ENCODE results near the gene PLAC8L1.

Gene PLAC8L1

GRCh38 chr5:146078566-146078965 is 26.8 kb downstream of the PLAC8L1 start:
- DNase-seq = no peak

GRCh38 chr5:146076455-146076854 is 28.9 kb downstream of the PLAC8L1 start:
- DNase-seq = no peak

GRCh38 chr5:146076028-146076427 is 29.3 kb downstream of the PLAC8L1 start:
- DNase-seq = no peak

- no peak for DNase-seq
Observed at GRCh38 chr5:146073239-146073900, 32.0 kb downstream of the PLAC8L1 start.

- peak; percentile 50 for DNase-seq
Observed at GRCh38 chr5:146072595-146072994, 32.8 kb downstream of the PLAC8L1 start.

- DNase-seq = no peak
Observed at GRCh38 chr5:146071171-146071570, 34.2 kb downstream of the PLAC8L1 start.

GRCh38 chr5:146070746-146071145 is 34.6 kb downstream of the PLAC8L1 start:
- no peak for DNase-seq

GRCh38 chr5:146069780-146070099 is 35.6 kb downstream of the PLAC8L1 start:
- DNase-seq = no peak

GRCh38 chr5:146068977-146069779 is 36.2 kb downstream of the PLAC8L1 start:
- DNase-seq = no peak

GRCh38 chr5:146068206-146068605 is 37.2 kb downstream of the PLAC8L1 start:
- DNase-seq = no peak

GRCh38 chr5:146066968-146067367 is 38.4 kb downstream of the PLAC8L1 start:
- DNase-seq = no peak

- DNase-seq = no peak
Observed at GRCh38 chr5:146060221-146060585, 45.2 kb downstream of the PLAC8L1 start.

- no peak for DNase-seq
Observed at GRCh38 chr5:146059460-146060220, 45.7 kb downstream of the PLAC8L1 start.

- DNase-seq = no peak
Observed at GRCh38 chr5:146055432-146055831, 49.9 kb downstream of the PLAC8L1 start.

- DNase-seq = no peak
Observed at GRCh38 chr5:146052780-146053179, 52.6 kb downstream of the PLAC8L1 start.

GRCh38 chr5:146051678-146052077 is 53.7 kb downstream of the PLAC8L1 start:
- no peak for DNase-seq

- DNase-seq = no peak
Observed at GRCh38 chr5:146050086-146050485, 55.3 kb downstream of the PLAC8L1 start.

GRCh38 chr5:146049704-146050026 is 55.7 kb downstream of the PLAC8L1 start:
- no peak for DNase-seq

GRCh38 chr5:146048994-146049703 is 56.2 kb downstream of the PLAC8L1 start:
- no peak for DNase-seq

GRCh38 chr5:146047396-146047795 is 58.0 kb downstream of the PLAC8L1 start:
- no peak for DNase-seq

- no peak for DNase-seq
Observed at GRCh38 chr5:146043722-146044121, 61.7 kb downstream of the PLAC8L1 start.

- no peak for DNase-seq
Observed at GRCh38 chr5:146042628-146043279, 62.6 kb downstream of the PLAC8L1 start.
